IMR-90 (cell line): ENCODE measurements around the gene AHCTF1. TPM values are rescaled to one million over a fixed set of nuclear protein-coding genes. Genes with fewer than 3 reads are reported as not detected.

Experiments
- ATAC-seq: fragments of 200-7000 bp; cut with Tn5 transposase; 2 replicates; pipeline ENCODE4 v1.9.1; 2020; ENCODE audit warnings: low read depth, mild to moderate bottlenecking, moderate library complexity
- BruUV-seq: library from RNA; stranded (reverse); fragments of 400-500 nt; replicated peaks from 2 replicates; lab custom pipeline; 2021; lab: Mats Ljungman, UMichigan
- CTCF ChIA-PET: fragments of 300-600 bp; formaldehyde crosslinking; extraction: SDS; loops from one replicate; lab custom pipeline; 2021; ENCODE audit warnings: antibody characterized with exemption; lab: Yijun Ruan, JAX
- POLR2A ChIA-PET: fragments of 300-600 bp; sonication (Branson Sonifier 250); formaldehyde crosslinking; loops from one replicate; lab custom pipeline; 2022; ENCODE audit warnings: antibody characterized with exemption; ENCODE audit not compliant: unreplicated experiment; lab: Charles Lee
- DNase-seq: peaks from one replicate; pipeline ENCODE4 v3.0.0; 2013
- H2AFZ ChIP-seq: replicated peaks from 2 replicates; pipeline ENCODE3; 2013; ENCODE audit warnings: low read length, mild to moderate bottlenecking; ENCODE audit not compliant: poor library complexity
- H2AK5ac ChIP-seq: 2 replicates; pipeline ENCODE4 v1.6.1; 2013; ENCODE audit warnings: low read depth, low read length, inconsistent platforms
- H2AK9ac ChIP-seq: replicated peaks from 2 replicates; pipeline ENCODE3; 2013; ENCODE audit warnings: mild to moderate bottlenecking, low read depth, low read length, moderate library complexity; ENCODE audit not compliant: poor library complexity
- H2BK120ac ChIP-seq: 2 replicates; pipeline ENCODE4 v1.6.1; 2013; ENCODE audit warnings: low read depth, low read length, inconsistent platforms
- H2BK15ac ChIP-seq: 3 replicates; pipeline ENCODE4 v1.6.1; 2013; ENCODE audit warnings: low read depth, low read length, inconsistent platforms
- H2BK20ac ChIP-seq: 2 replicates; pipeline ENCODE4 v1.6.1; 2013; ENCODE audit warnings: low read depth, mild to moderate bottlenecking, inconsistent platforms, low read length, moderate library complexity
- H2BK5ac ChIP-seq: 2 replicates; pipeline ENCODE4 v1.6.1; 2013; ENCODE audit warnings: mild to moderate bottlenecking, low read depth, low read length, inconsistent platforms; ENCODE audit not compliant: poor library complexity, severe bottlenecking
- H3K14ac ChIP-seq: replicated peaks from 2 replicates; pipeline ENCODE4 v1.6.1; 2013; ENCODE audit warnings: low read depth, low read length, inconsistent platforms
- H3K18ac ChIP-seq: 2 replicates; pipeline ENCODE4 v1.6.1; 2013; ENCODE audit warnings: low read depth, low read length, control low read depth
- H3K23ac ChIP-seq: 2 replicates; pipeline ENCODE4 v1.6.1; 2013; ENCODE audit warnings: low read depth, low read length, inconsistent platforms
- H3K27ac ChIP-seq: 2 replicates; pipeline ENCODE4 v1.5.1; 2013; ENCODE audit warnings: mild to moderate bottlenecking, control low read depth, low read length; ENCODE audit not compliant: insufficient read depth
- H3K27me3 ChIP-seq: 2 replicates; pipeline ENCODE4 v1.6.1; 2013; ENCODE audit warnings: low read length; ENCODE audit not compliant: control insufficient read depth, insufficient read depth
- H3K36me3 ChIP-seq: 2 replicates; pipeline ENCODE4 v1.6.1; 2013; ENCODE audit warnings: low read length, mixed read lengths; ENCODE audit not compliant: control insufficient read depth, insufficient read depth
- H3K4ac ChIP-seq: 2 replicates; pipeline ENCODE4 v1.6.1; 2013; ENCODE audit warnings: low read depth, low read length, inconsistent platforms
- H3K4me1 ChIP-seq: 2 replicates; pipeline ENCODE4 v1.6.1; 2013; ENCODE audit warnings: low read length, mixed read lengths; ENCODE audit not compliant: control insufficient read depth, insufficient read depth
- H3K4me2 ChIP-seq: 2 replicates; pipeline ENCODE4 v1.6.1; 2013; ENCODE audit warnings: low read depth, mild to moderate bottlenecking, control low read depth, low read length, moderate library complexity
- H3K4me3 ChIP-seq: 2 replicates; pipeline ENCODE4 v1.5.1; 2013; ENCODE audit warnings: low read depth, mild to moderate bottlenecking, control low read depth, low read length, moderate library complexity; ENCODE audit not compliant: insufficient read depth
- H3K56ac ChIP-seq: 2 replicates; pipeline ENCODE4 v1.6.1; 2013; ENCODE audit warnings: low read length, inconsistent platforms; ENCODE audit not compliant: insufficient read depth; ENCODE audit errors: extremely low read depth
- H3K79me1 ChIP-seq, 2 experiments: 2 replicates each; pipeline ENCODE4 v1.6.1; 2013; ENCODE audit warnings: low read length in 2 of 2, inconsistent platforms in 1 of 2, low read depth in 1 of 2
- H3K9ac ChIP-seq: 2 replicates; pipeline ENCODE4 v1.6.1; 2013; ENCODE audit warnings: low read depth, low read length, control low read depth
- H3K9me1 ChIP-seq: 2 replicates; pipeline ENCODE4 v1.6.1; 2013; ENCODE audit warnings: low read length, inconsistent platforms; ENCODE audit not compliant: insufficient read depth
- H3K9me3 ChIP-seq: 2 replicates; pipeline ENCODE4 v1.6.1; 2013; ENCODE audit warnings: low read length; ENCODE audit not compliant: control insufficient read depth, insufficient read depth
- H4K20me1 ChIP-seq: 2 replicates; pipeline ENCODE4 v1.6.1; 2013; ENCODE audit warnings: low read length, inconsistent platforms; ENCODE audit not compliant: insufficient read depth
- H4K5ac ChIP-seq: 2 replicates; pipeline ENCODE4 v1.6.1; 2013; ENCODE audit warnings: mild to moderate bottlenecking, low read depth, low read length, control low read depth
- H4K8ac ChIP-seq, 2 experiments: 2 replicates each; pipeline ENCODE4 v1.6.1; 2013; ENCODE audit warnings: low read depth in 2 of 2, low read length in 2 of 2, control low read depth in 1 of 2, inconsistent platforms in 1 of 2
- H4K91ac ChIP-seq: 2 replicates; pipeline ENCODE4 v1.6.1; 2013; ENCODE audit warnings: low read depth, low read length, inconsistent platforms; ENCODE audit not compliant: insufficient read depth
- MAFK ChIP-seq: IDR thresholded peaks from 2 replicates; pipeline ENCODE4 v1.6.1; 2012; ENCODE audit warnings: low read depth, low read length, improper control_type of control experiment
- RFX5 ChIP-seq: IDR thresholded peaks from 2 replicates; pipeline ENCODE4 v1.8.0; 2012; ENCODE audit warnings: low read depth, mild to moderate bottlenecking, low read length, moderate library complexity
- SMC3 ChIP-seq: fragments of 150-350 bp; IDR thresholded peaks from 2 replicates; pipeline ENCODE4 v1.6.1; 2016; ENCODE audit warnings: low read depth, mild to moderate bottlenecking, antibody characterized with exemption, low read length, moderate library complexity
- USF2 ChIP-seq: fragments of 150-350 bp; IDR thresholded peaks from 2 replicates; pipeline ENCODE4 v1.6.1; 2017; ENCODE audit warnings: mild to moderate bottlenecking, antibody characterized with exemption, low read length, low read depth
- WGBS, 2 experiments: methylation state at CpG; one replicate each; pipeline versions ENCODE4 v1.1.5 to v1.1.7; 2013; ENCODE audit warnings: missing lambda C conversion rate in 2 of 2; ENCODE audit not compliant: insufficient read length in 1 of 2; ENCODE audit errors: extremely low coverage in 2 of 2; 5-methylcytosine and 5-hydroxymethylcytosine counted together
- dilution Hi-C: fragments of 300-500 bp; cut with HindIII; formaldehyde crosslinking; loops from one replicate; pipeline ENCODE4 v1.14.3; 2018; ENCODE audit warnings: low sequenced_read_pairs; ENCODE audit not compliant: unreplicated experiment
- in situ Hi-C: fragments of 300-500 bp; cut with MboI; formaldehyde crosslinking; loops from 3 replicates; pipeline ENCODE4 v1.14.3; 2019; ENCODE audit warnings: low sequenced_read_pairs, inconsistent platforms, mixed read lengths
- intact Hi-C: fragments of 100-400 bp; cut with micrococcal nuclease; formaldehyde crosslinking; loops from 2 replicates; pipeline ENCODE4 v1.10.0; 2022
- polyA plus RNA-seq, 3 experiments: library from polyadenylated mRNA; depleted of rRNA; stranded (reverse); fragments of >200 nt; gene quantifications; 2 replicates each; pipeline ENCODE4 v1.2.3, GENCODE V29; 2012; ENCODE audit warnings: low replicate concordance in 1 of 3
- total RNA-seq: library from RNA; depleted of rRNA; stranded (reverse); fragments of >200 nt; gene quantifications from 2 replicates; pipeline ENCODE4 v1.2.3, GENCODE V29; 2012

The AHCTF1 gene
- total and polyA plus RNA-seq, 2 of the 4 experiments (the other 2 are of a cell fraction), result 8.9 to 29.0 TPM

GRCh38 chr1:246946366-246946765 lies 14.6 kb upstream of the AHCTF1 start:
- Histone ChIP-seq H3K27me3 (no peaks in the 10 kb centered on the region), H2AFZ (no peak overlapping the region), H3K56ac (no peak overlapping the region), H4K91ac (no peak overlapping the region), H3K9me1 (no peaks in the 10 kb centered on the region), H3K4ac (no peak overlapping the region), H3K79me1 (no peaks in the 10 kb centered on the region), H3K23ac (no peak overlapping the region), H3K36me3 (no peaks in the 10 kb centered on the region), H3K9ac (no peak overlapping the region), H3K14ac (no peak overlapping the region), H2AK9ac (no peak overlapping the region), H3K27ac (no peak overlapping the region), H3K4me1 (no peaks in the 10 kb centered on the region), H4K8ac (no peak overlapping the region), H3K9me3 (no peaks in the 10 kb centered on the region), H3K4me2 (no peak overlapping the region), H4K20me1 (no peaks in the 10 kb centered on the region), H2BK5ac (no peak overlapping the region), H2BK120ac (no peak overlapping the region), H3K18ac (no peak overlapping the region), H2BK15ac (no peak overlapping the region), H4K5ac (no peak overlapping the region), H2BK20ac (no peak overlapping the region), H2AK5ac (no peak overlapping the region), H3K4me3 (no peak overlapping the region)
- WGBS, 2 experiments, result 88% methylated on average over 2 of the region's 6 CpGs; no CpG with 5 or more reads in 1 of the 2 experiments
- intact Hi-C loops (no loop called here), dilution Hi-C loops (no loop called here), in situ Hi-C loops (no loop called here)
- no peak for DNase-seq
- TF ChIP-seq USF2 (no peak), SMC3 (no peak), RFX5 (no peak), MAFK (no peak)
- CTCF ChIA-PET, result no interaction called here
- no peak for ATAC-seq
- BruUV-seq, result no TSS peak
- POLR2A ChIA-PET, result no interaction called here
